Panc1 (cell line): ENCODE data around the gene CCDC178.

Experiments
- CTCF ChIP-seq: fragments of 450-650 bp; IDR thresholded peaks from 2 replicates; pipeline ENCODE4 v1.5.1; 2017; ENCODE audit warnings: mild to moderate bottlenecking
- POLR2AphosphoS5 ChIP-seq: IDR thresholded peaks from 2 replicates; pipeline ENCODE4 v1.6.1; 2012; ENCODE audit warnings: mild to moderate bottlenecking, low read depth, low read length, moderate library complexity
- REST ChIP-seq, 2 experiments: IDR thresholded peaks; 2 replicates each; pipeline ENCODE4 v1.6.1; 2011 to 2012; ENCODE audit warnings: low read depth in 2 of 2, control low read depth in 1 of 2, low read length in 1 of 2, mild to moderate bottlenecking in 1 of 2, moderate library complexity in 1 of 2; ENCODE audit not compliant: insufficient read depth in 1 of 2
- SIN3A ChIP-seq: IDR thresholded peaks from 2 replicates; pipeline ENCODE4 v1.6.1; 2012; ENCODE audit warnings: low read depth, mild to moderate bottlenecking, low read length, moderate library complexity, borderline replicate concordance; ENCODE audit not compliant: insufficient read depth
- TCF7L2 ChIP-seq: IDR thresholded peaks from 2 replicates; pipeline ENCODE4 v1.6.1; 2011; ENCODE audit warnings: mild to moderate bottlenecking, low read depth, low read length, inconsistent platforms

GRCh38 chr18:33184958-33185357 lies 255.6 kb downstream of the CCDC178 start:
- TF ChIP-seq POLR2AphosphoS5 (no peak), CTCF (peak; percentile 39), REST (IDR thresholded peaks at IDR 0.05; ENCODE audit: insufficient read depth in 1 of 2, low read depth in 2 of 2, low read length in 1 of 2) (no peak), TCF7L2 (no peak), SIN3A (no peak)
